ENCODE results near the gene TSNAX.
"Not testable (repeated sequence)": the region's sequence is repeated elsewhere in the genome, so short reads cannot be mapped to it uniquely, and the experiment has no call there.

Gene TSNAX

DNA sequence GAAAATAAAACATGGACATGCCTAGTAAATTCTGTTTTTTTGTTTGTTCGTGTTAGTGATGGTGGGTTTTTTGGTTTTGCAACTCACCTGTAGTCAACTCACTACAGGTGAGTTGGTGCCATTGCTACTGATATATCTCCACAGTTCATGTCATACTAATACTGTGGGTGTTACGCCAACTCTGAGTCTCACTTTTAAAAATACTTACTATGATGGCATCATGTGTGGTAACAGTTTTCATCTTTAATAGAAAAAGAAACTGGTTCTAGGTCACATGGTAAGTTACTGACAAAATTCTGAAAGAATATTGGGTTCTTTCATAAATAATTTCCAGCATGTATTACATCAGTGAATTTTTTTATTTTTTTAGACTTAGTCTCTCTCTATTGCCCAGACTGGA lies 38.0 kb downstream of the TSNAX start:
- DNase-seq (ENCODE audit: low read depth in 1 of 2, low spot score in 1 of 2) = no peak
- TF ChIP-seq REST (IDR thresholded peaks at IDR 0.05; ENCODE audit: insufficient replicate concordance, low read depth) (no peak), POLR2AphosphoS5 (IDR thresholded peaks at IDR 0.05; ENCODE audit: low read depth) (no peak), SPI1 (IDR thresholded peaks at IDR 0.05; ENCODE audit: borderline replicate concordance, low read depth) (no peak), GABPA (IDR thresholded peaks at IDR 0.05; ENCODE audit: low read depth) (no peak)
- TF ChIP-seq, protein P1, sequence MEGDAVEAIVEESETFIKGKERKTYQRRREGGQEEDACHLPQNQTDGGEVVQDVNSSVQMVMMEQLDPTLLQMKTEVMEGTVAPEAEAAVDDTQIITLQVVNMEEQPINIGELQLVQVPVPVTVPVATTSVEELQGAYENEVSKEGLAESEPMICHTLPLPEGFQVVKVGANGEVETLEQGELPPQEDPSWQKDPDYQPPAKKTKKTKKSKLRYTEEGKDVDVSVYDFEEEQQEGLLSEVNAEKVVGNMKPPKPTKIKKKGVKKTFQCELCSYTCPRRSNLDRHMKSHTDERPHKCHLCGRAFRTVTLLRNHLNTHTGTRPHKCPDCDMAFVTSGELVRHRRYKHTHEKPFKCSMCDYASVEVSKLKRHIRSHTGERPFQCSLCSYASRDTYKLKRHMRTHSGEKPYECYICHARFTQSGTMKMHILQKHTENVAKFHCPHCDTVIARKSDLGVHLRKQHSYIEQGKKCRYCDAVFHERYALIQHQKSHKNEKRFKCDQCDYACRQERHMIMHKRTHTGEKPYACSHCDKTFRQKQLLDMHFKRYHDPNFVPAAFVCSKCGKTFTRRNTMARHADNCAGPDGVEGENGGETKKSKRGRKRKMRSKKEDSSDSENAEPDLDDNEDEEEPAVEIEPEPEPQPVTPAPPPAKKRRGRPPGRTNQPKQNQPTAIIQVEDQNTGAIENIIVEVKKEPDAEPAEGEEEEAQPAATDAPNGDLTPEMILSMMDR (IDR thresholded peaks at IDR 0.05; ENCODE audit: insufficient read depth, low read length) = no peak
- H3K27ac ChIP-seq (replicated peaks) = no peak overlapping the region
- no peaks in the 10 kb centered on the region for H3K27me3 ChIP-seq (ENCODE audit: insufficient read depth, poor library complexity, severe bottlenecking)
- no peak overlapping the region for H3K4me3 ChIP-seq (replicated peaks; ENCODE audit: insufficient read depth, low read length)

DNA sequence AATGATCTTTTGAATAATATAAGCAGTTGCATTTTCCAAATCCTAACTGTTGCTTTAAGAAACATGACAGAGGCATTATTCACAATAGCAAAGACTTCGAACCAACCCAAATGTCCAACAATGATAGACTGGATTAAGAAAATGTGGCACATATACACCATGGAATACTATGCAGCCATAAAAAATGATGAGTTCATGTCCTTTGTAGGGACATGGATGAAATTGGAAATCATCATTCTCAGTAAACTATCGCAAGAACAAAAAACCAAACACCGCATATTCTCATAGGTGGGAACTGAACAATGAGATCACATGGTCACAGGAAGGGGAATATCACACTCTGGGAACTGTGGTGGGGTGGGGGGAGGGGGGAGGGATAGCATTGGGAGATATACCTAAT lies 41.8 kb downstream of the TSNAX start:
- DNase-seq (ENCODE audit: low read depth in 1 of 2, low spot score in 1 of 2); H3K27ac ChIP-seq (replicated peaks); H3K4me3 ChIP-seq (replicated peaks; ENCODE audit: insufficient read depth, low read length); H3K27me3 ChIP-seq (ENCODE audit: insufficient read depth, poor library complexity, severe bottlenecking): not testable (repeated sequence)

GRCh38 chr1:231571904-231572303 lies 43.4 kb downstream of the TSNAX start:
- Histone ChIP-seq H3K27me3 (ENCODE audit: insufficient read depth, poor library complexity, severe bottlenecking) (no peaks in the 10 kb centered on the region), H3K4me3 (replicated peaks; ENCODE audit: insufficient read depth, low read length) (no peak overlapping the region), H3K27ac (replicated peaks) (no peak overlapping the region)
- DNase-seq (ENCODE audit: low read depth in 1 of 2, low spot score in 1 of 2) = no peak
- TF ChIP-seq REST (IDR thresholded peaks at IDR 0.05; ENCODE audit: insufficient replicate concordance, low read depth) (no peak), POLR2AphosphoS5 (IDR thresholded peaks at IDR 0.05; ENCODE audit: low read depth) (no peak), GABPA (IDR thresholded peaks at IDR 0.05; ENCODE audit: low read depth) (no peak), SPI1 (IDR thresholded peaks at IDR 0.05; ENCODE audit: borderline replicate concordance, low read depth) (no peak)
- TF ChIP-seq, protein P1 (IDR thresholded peaks at IDR 0.05; ENCODE audit: insufficient read depth, low read length) = no peak

GRCh38 chr1:231575472-231575871 lies 47.0 kb downstream of the TSNAX start:
- Histone ChIP-seq H3K27ac (replicated peaks) (no peak overlapping the region), H3K27me3 (ENCODE audit: insufficient read depth, poor library complexity, severe bottlenecking) (no peaks in the 10 kb centered on the region), H3K4me3 (replicated peaks; ENCODE audit: insufficient read depth, low read length) (no peak overlapping the region)
- DNase-seq (ENCODE audit: low read depth in 1 of 2, low spot score in 1 of 2) = no peak
- TF ChIP-seq, protein P1 (IDR thresholded peaks at IDR 0.05; ENCODE audit: insufficient read depth, low read length) = no peak
- TF ChIP-seq GABPA (IDR thresholded peaks at IDR 0.05; ENCODE audit: low read depth) (no peak), SPI1 (IDR thresholded peaks at IDR 0.05; ENCODE audit: borderline replicate concordance, low read depth) (no peak), REST (IDR thresholded peaks at IDR 0.05; ENCODE audit: insufficient replicate concordance, low read depth) (no peak), POLR2AphosphoS5 (IDR thresholded peaks at IDR 0.05; ENCODE audit: low read depth) (no peak)

Data from HL-60 (cell line).